Umbilical cord (tissue), 2 donors: ENCODE results near the gene SPTBN5. TPM values are rescaled to one million over a fixed set of nuclear protein-coding genes. Genes with fewer than 3 reads are reported as not detected.

Experiments
- DNase-seq: peaks from one replicate; pipeline ENCODE4 v3.0.0-alpha.2; 2015; ENCODE audit warnings: low spot score
- total RNA-seq: library from RNA; depleted of rRNA; stranded (reverse); fragments of >200 nt; gene quantifications from one replicate; pipeline ENCODE4 v1.2.3, GENCODE V29; 2014; ENCODE audit warnings: low replicate concordance; ENCODE audit not compliant: insufficient read depth

The SPTBN5 gene
- total RNA-seq, 1 donor from 2014 or later: 2.2 TPM

- peak; percentile 44 for DNase-seq
Observed at GRCh38 chr15:41926185-41927056, 32.6 kb upstream of the SPTBN5 start.

GRCh38 chr15:41925086-41925608, 31.3 kb upstream of the SPTBN5 start:
- no peak for DNase-seq

- DNase-seq: peak; percentile 78
Observed at GRCh38 chr15:41923401-41923997, 29.6 kb upstream of the SPTBN5 start.

- no peak for DNase-seq
Observed at GRCh38 chr15:41922353-41922752, 28.5 kb upstream of the SPTBN5 start.

GRCh38 chr15:41921639-41922038, 27.8 kb upstream of the SPTBN5 start:
- DNase-seq: no peak

GRCh38 chr15:41921167-41921566, 27.3 kb upstream of the SPTBN5 start:
- DNase-seq: no peak

- no peak for DNase-seq
Observed at GRCh38 chr15:41919954-41920538, 26.2 kb upstream of the SPTBN5 start.

GRCh38 chr15:41919201-41919820, 25.5 kb upstream of the SPTBN5 start:
- no peak for DNase-seq

- DNase-seq: no peak
Observed at GRCh38 chr15:41918506-41919126, 24.8 kb upstream of the SPTBN5 start.

GRCh38 chr15:41917767-41918430, 24.0 kb upstream of the SPTBN5 start:
- DNase-seq: no peak

GRCh38 chr15:41915255-41915994, 21.6 kb upstream of the SPTBN5 start:
- no peak for DNase-seq

GRCh38 chr15:41914411-41914810, 20.6 kb upstream of the SPTBN5 start:
- no peak for DNase-seq

GRCh38 chr15:41913256-41913655, 19.4 kb upstream of the SPTBN5 start:
- no peak for DNase-seq

- DNase-seq: no peak
Observed at GRCh38 chr15:41911691-41912345, 18.0 kb upstream of the SPTBN5 start.

- no peak for DNase-seq
Observed at GRCh38 chr15:41908736-41909461, 15.0 kb upstream of the SPTBN5 start.

- DNase-seq: no peak
Observed at GRCh38 chr15:41907141-41907540, 13.3 kb upstream of the SPTBN5 start.

GRCh38 chr15:41906608-41907007, 12.8 kb upstream of the SPTBN5 start:
- no peak for DNase-seq

GRCh38 chr15:41905036-41905793, 11.4 kb upstream of the SPTBN5 start:
- DNase-seq: no peak
